Fibroblast of lung (primary cell): ENCODE data around the gene ZNF275. TPM values are rescaled to one million over a fixed set of nuclear protein-coding genes. Genes with fewer than 3 reads are reported as not detected.

Experiments
- DNase-seq, 2 donors: peaks; one replicate each; pipeline versions ENCODE4 v3.0.0 to v3.0.0-alpha.2; 2010; ENCODE audit warnings: low read depth in 2 of 2
- H2AFZ ChIP-seq: 2 replicates; pipeline ENCODE4 v1.5.1; 2012; ENCODE audit warnings: low read length, control low read depth, inconsistent platforms
- H3K27ac ChIP-seq: 2 replicates; pipeline ENCODE4 v1.5.1; 2011; ENCODE audit warnings: low read length, control low read depth; ENCODE audit not compliant: insufficient read depth
- H3K27me3 ChIP-seq: 2 replicates; pipeline ENCODE4 v1.5.1; 2011; ENCODE audit warnings: mild to moderate bottlenecking, low read length; ENCODE audit not compliant: control insufficient read depth, insufficient read depth
- H3K36me3 ChIP-seq: 2 replicates; pipeline ENCODE4 v1.5.1; 2011; ENCODE audit warnings: low read length; ENCODE audit not compliant: control insufficient read depth, insufficient read depth
- H3K4me1 ChIP-seq: 2 replicates; pipeline ENCODE4 v1.5.1; 2011; ENCODE audit warnings: low read length; ENCODE audit not compliant: control insufficient read depth, insufficient read depth; ENCODE audit errors: extremely low read depth
- H3K4me2 ChIP-seq: 2 replicates; pipeline ENCODE4 v1.5.1; 2011; ENCODE audit warnings: low read length, control low read depth; ENCODE audit not compliant: insufficient read depth; ENCODE audit errors: extremely low read depth
- H3K4me3 ChIP-seq, 4 experiments: fragments of 200-600 bp in 1 of 4; sonication (generic) in 1 of 4; replicated peaks in 1 of 4; 2 replicates each; pipeline ENCODE4 v1.5.1; 2011 to 2016; ENCODE audit warnings: low read length in 4 of 4, low read depth in 3 of 4, mild to moderate bottlenecking in 3 of 4, control low read depth in 2 of 4, inconsistent platforms in 1 of 4, mixed read lengths in 1 of 4; ENCODE audit not compliant: insufficient read depth in 1 of 4; ENCODE audit errors: control extremely low read depth in 1 of 4
- H3K79me2 ChIP-seq: 2 replicates; pipeline ENCODE4 v1.5.1; 2012; ENCODE audit warnings: mild to moderate bottlenecking, low read length, inconsistent platforms; ENCODE audit not compliant: control insufficient read depth, insufficient read depth
- H3K9ac ChIP-seq: 2 replicates; pipeline ENCODE4 v1.5.1; 2011; ENCODE audit warnings: mild to moderate bottlenecking, low read length, control low read depth; ENCODE audit not compliant: insufficient read depth
- H3K9me3 ChIP-seq: 2 replicates; pipeline ENCODE4 v1.5.1; 2012; ENCODE audit warnings: low read depth, low read length; ENCODE audit not compliant: control insufficient read depth, insufficient read depth
- H4K20me1 ChIP-seq: 2 replicates; pipeline ENCODE4 v1.5.1; 2011; ENCODE audit warnings: low read length; ENCODE audit not compliant: control insufficient read depth, insufficient read depth; ENCODE audit errors: extremely low read depth
- CTCF ChIP-seq, 2 donors: IDR thresholded peaks in 1 of 2; conservative IDR thresholded peaks in 1 of 2; 1 replicate in 1 of 2; 2 replicates in 1 of 2; pipeline ENCODE4 v1.5.1; 2011 to 2012; ENCODE audit warnings: low read length in 2 of 2, control low read depth in 1 of 2, inconsistent platforms in 1 of 2, low read depth in 1 of 2, mild to moderate bottlenecking in 1 of 2
- EZH2 ChIP-seq: IDR thresholded peaks from 2 replicates; pipeline ENCODE4 v1.5.1; 2012; ENCODE audit warnings: low read length, control low read depth, mild to moderate bottlenecking; ENCODE audit errors: missing control alignments
- polyA plus RNA-seq, 2 donors: library from polyadenylated mRNA; depleted of rRNA in 1 of 2; stranded (reverse) in 1 of 2; unstranded in 1 of 2; fragments of >200 nt; gene quantifications; 2 replicates each; pipeline ENCODE4 v1.2.1, GENCODE V29; 2011 to 2012; ENCODE audit warnings: missing spikeins in 1 of 2
- total RNA-seq: library from RNA; depleted of rRNA; stranded (reverse); fragments of >200 nt; gene quantifications from 2 replicates; pipeline ENCODE4 v1.2.1, GENCODE V29; 2014

The ZNF275 gene
- total and polyA plus RNA-seq, 2 donors (not counting 1 experiment from before 2014, with no cell fraction given) = 6.3 to 12.2 TPM

GRCh38 chrX:153386097-153386496, 52.1 kb downstream of the ZNF275 start:
- no peak overlapping the region for H3K4me2 ChIP-seq
- H3K4me1 ChIP-seq = no peaks in the 10 kb centered on the region
- H3K4me3 ChIP-seq = no peak overlapping the region
- TF ChIP-seq CTCF (conservative IDR thresholded peaks at IDR 0.05 in 1 of 2, IDR thresholded peaks at IDR 0.05 in 1 of 2; ENCODE audit: low read depth in 1 of 2, low read length in 2 of 2) (no peak), EZH2 (no peak)
- no peaks in the 10 kb centered on the region for H3K36me3 ChIP-seq
- no peaks in the 10 kb centered on the region for H3K27me3 ChIP-seq
- H4K20me1 ChIP-seq = no peaks in the 10 kb centered on the region
- no peaks in the 10 kb centered on the region for H3K9me3 ChIP-seq
- H2AFZ ChIP-seq = no peak overlapping the region
- DNase-seq = no peak
- no peaks in the 10 kb centered on the region for H3K79me2 ChIP-seq
- no peak overlapping the region for H3K27ac ChIP-seq
- H3K9ac ChIP-seq = no peak overlapping the region

- no peak overlapping the region for H2AFZ ChIP-seq
- H3K4me2 ChIP-seq = no peak overlapping the region
- H3K9me3 ChIP-seq = no peaks in the 10 kb centered on the region
- no peak overlapping the region for H3K4me3 ChIP-seq
- H3K79me2 ChIP-seq = no peaks in the 10 kb centered on the region
- no peak overlapping the region for H3K9ac ChIP-seq
- H3K4me1 ChIP-seq = no peaks in the 10 kb centered on the region
- no peaks in the 10 kb centered on the region for H3K27me3 ChIP-seq
- no peak overlapping the region for H3K27ac ChIP-seq
- TF ChIP-seq CTCF (conservative IDR thresholded peaks at IDR 0.05 in 1 of 2, IDR thresholded peaks at IDR 0.05 in 1 of 2; ENCODE audit: low read depth in 1 of 2, low read length in 2 of 2) (no peak), EZH2 (no peak)
- no peaks in the 10 kb centered on the region for H4K20me1 ChIP-seq
- no peaks in the 10 kb centered on the region for H3K36me3 ChIP-seq
- no peak for DNase-seq
These were observed 53.4 kb downstream of the ZNF275 start for GRCh38 chrX:153387345-153387744.

- H3K4me1 ChIP-seq = no peaks in the 10 kb centered on the region
- no peaks in the 10 kb centered on the region for H3K79me2 ChIP-seq
- no peaks in the 10 kb centered on the region for H4K20me1 ChIP-seq
- no peak overlapping the region for H2AFZ ChIP-seq
- no peaks in the 10 kb centered on the region for H3K9me3 ChIP-seq
- no peak for DNase-seq
- H3K27me3 ChIP-seq = no peaks in the 10 kb centered on the region
- no peak overlapping the region for H3K4me3 ChIP-seq
- TF ChIP-seq EZH2 (no peak), CTCF (conservative IDR thresholded peaks at IDR 0.05 in 1 of 2, IDR thresholded peaks at IDR 0.05 in 1 of 2; ENCODE audit: low read depth in 1 of 2, low read length in 2 of 2) (no peak)
- H3K4me2 ChIP-seq = no peak overlapping the region
- no peak overlapping the region for H3K9ac ChIP-seq
- no peak overlapping the region for H3K27ac ChIP-seq
- no peaks in the 10 kb centered on the region for H3K36me3 ChIP-seq
These were observed 54.2 kb downstream of the ZNF275 start for GRCh38 chrX:153387987-153388721.
